GM19468 (cell line): ENCODE data around the gene SNAPC5.
"Not testable (repeated sequence)": the region's sequence is repeated elsewhere in the genome, so short reads cannot be mapped to it uniquely, and the experiment has no call there.

Experiments used
- ATAC-seq: cut with Tn5 transposase; IDR thresholded peaks from one replicate; pipeline ENCODE4 v1.9.1; 2021; ENCODE audit warnings: mild to moderate bottlenecking, moderate library complexity, moderate number of reproducible peaks; ENCODE audit not compliant: unreplicated experiment; ENCODE audit errors: extremely low read depth

Gene SNAPC5

GRCh38 chr15:66497502-66498455, at the start of gene SNAPC5:
SNAPC5 (minus strand) TSS chr15:66497762; CDS start chr15:66497731, 31 bp downstream.
- no peak for ATAC-seq

- ATAC-seq: no peak
These were observed 47.7 kb upstream of the SNAPC5 start for GRCh38 chr15:66545255-66545654.

- no peak for ATAC-seq
These were observed 45.3 kb upstream of the SNAPC5 start for GRCh38 chr15:66542896-66543295.

GRCh38 chr15:66535056-66535455, 37.5 kb upstream of the SNAPC5 start:
- ATAC-seq: no peak

GRCh38 chr15:66524838-66525237, 27.3 kb upstream of the SNAPC5 start:
- no peak for ATAC-seq

GRCh38 chr15:66523926-66524325, 26.4 kb upstream of the SNAPC5 start:
- no peak for ATAC-seq

- no peak for ATAC-seq
These were observed 18.4 kb upstream of the SNAPC5 start for GRCh38 chr15:66515901-66516322.

GRCh38 chr15:66514586-66514985, 17.0 kb upstream of the SNAPC5 start:
- ATAC-seq: no peak

GRCh38 chr15:66508293-66508883, 10.8 kb upstream of the SNAPC5 start:
- ATAC-seq: no peak

- ATAC-seq: no peak
These were observed 8.3 kb upstream of the SNAPC5 start for GRCh38 chr15:66505818-66506217.

- ATAC-seq: no peak
These were observed 7.9 kb upstream of the SNAPC5 start for GRCh38 chr15:66505430-66505811.

- ATAC-seq: peak; percentile 59
These were observed 7.2 kb upstream of the SNAPC5 start, which contains the start of the genes RPL4 and ZWILCH for GRCh38 chr15:66504563-66505429. RPL4 (minus strand) TSS chr15:66504855; CDS start chr15:66504790, 65 bp downstream. ZWILCH (plus strand) TSS chr15:66505326; CDS start chr15:66505339, 13 bp downstream.

GRCh38 chr15:66503780-66504562, 6.4 kb upstream of the SNAPC5 start:
- ATAC-seq: no peak

GRCh38 chr15:66503041-66503648, 5.6 kb upstream of the SNAPC5 start:
- not testable (repeated sequence) for ATAC-seq

GRCh38 chr15:66502491-66502890, 4.9 kb upstream of the SNAPC5 start:
- ATAC-seq: no peak

GRCh38 chr15:66500346-66500745, 2.8 kb upstream of the SNAPC5 start:
- ATAC-seq: not testable (repeated sequence)

GRCh38 chr15:66498501-66499386, 1.2 kb upstream of the SNAPC5 start:
- ATAC-seq: no peak

GRCh38 chr15:66496951-66497501, 536 bp downstream of the SNAPC5 start:
- ATAC-seq: no peak
